GM19238 (cell line): Measurements from ENCODE around the gene PCK1.

ENCODE experiments used
- DNase-seq: peaks from one replicate; pipeline ENCODE4 v3.0.0; 2011; ENCODE audit warnings: low spot score; ENCODE audit not compliant: insufficient read length

Gene PCK1

DNA sequence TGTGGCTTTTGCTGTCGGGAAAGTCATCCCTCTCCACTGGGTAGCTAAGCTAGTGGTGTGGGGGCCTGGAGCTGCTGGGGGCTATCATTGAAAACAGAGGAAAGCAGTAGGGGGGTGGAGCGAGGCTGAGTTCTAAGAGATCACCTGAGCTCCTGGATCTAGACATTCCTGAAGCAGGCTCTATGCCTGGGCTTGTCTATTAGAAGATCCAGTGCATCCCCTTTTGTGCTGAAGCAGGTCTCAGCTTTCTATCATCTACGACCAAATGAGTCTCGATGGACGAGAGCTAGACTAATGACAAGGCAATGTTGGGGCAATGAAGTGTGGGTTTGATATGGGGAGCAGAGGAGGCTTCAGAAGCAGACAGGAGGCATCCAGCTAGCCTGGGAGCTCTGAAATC is 40.8 kb downstream of the PCK1 start:
- no peak for DNase-seq

DNA sequence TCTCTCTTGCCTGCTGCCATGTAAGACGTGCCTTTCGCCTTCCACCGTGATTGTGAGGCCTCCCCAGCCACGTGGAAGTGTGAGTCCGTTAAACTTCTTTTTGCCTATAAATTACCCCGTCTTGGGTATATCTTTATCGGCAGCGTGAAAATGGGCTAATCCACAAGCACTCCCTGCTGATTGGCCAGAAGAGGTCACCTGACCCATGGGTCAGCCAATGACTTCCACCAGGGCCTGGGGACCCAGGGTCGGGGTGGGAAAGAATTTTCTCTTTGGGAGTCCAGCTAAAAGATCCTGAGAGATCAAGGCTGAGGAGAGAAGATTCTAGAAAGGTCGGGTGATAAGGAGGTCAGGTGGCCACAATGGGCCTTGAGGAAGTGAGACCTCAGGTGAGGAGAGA is 42.2 kb downstream of the PCK1 start:
- DNase-seq: no peak

- no peak for DNase-seq
These were observed 44.1 kb downstream of the PCK1 start for GRCh38 chr20:57605045-57605444.

GRCh38 chr20:57605878-57606277 is 45.0 kb downstream of the PCK1 start:
- no peak for DNase-seq

GRCh38 chr20:57608516-57608915 is 47.6 kb downstream of the PCK1 start:
- no peak for DNase-seq

GRCh38 chr20:57609086-57609841 is 48.4 kb downstream of the PCK1 start:
- no peak for DNase-seq

DNA sequence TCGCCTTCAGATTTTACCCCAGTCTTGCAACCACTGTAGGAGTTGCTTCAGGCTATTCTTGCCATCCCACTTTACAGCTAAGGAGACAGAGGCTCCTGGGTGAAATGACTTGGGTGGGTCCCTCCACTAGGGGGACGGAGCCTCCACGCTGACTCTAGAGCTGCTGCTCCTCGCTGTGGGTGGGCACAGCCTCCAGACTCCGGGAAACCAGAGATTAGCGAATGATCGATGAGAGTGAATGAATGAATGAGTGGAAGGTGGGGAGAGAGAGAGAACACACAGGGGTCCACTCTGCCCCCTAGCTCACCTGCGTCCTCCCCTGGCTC is 48.9 kb downstream of the PCK1 start:
- no peak for DNase-seq

DNA sequence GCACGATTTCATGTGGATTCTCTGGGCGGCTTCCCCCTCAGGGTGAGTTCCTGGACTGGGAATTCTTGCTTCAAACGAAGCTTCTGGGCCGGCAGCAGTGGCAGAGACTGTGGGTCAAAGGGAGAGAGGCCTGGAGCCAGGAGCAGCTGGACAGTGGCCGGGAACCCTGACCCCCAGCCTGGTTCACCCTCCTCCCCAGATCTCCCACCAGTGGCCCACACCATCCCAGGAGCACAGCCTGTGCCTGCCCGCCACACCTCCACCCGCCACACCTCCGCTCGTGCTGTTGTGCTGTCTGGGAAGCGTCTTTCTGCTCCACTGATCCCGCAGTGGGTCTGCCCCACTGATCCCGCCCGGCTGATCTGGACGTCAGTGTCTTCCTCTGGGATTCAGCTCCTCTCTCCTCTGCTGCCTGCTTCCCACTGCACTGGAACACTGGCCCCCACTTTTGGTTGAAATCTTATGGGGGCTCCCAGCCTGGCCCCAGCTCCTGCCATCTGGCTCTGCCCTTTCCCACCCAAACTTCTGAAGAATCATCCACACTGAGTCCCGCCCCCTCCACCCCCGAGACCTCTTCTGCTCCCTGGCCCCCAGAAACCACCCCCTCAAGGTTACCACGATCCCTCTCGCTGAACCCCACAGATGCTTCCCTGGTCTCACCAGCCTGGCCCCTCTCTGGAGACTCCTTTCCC is 49.5 kb downstream of the PCK1 start:
- no peak for DNase-seq

DNA sequence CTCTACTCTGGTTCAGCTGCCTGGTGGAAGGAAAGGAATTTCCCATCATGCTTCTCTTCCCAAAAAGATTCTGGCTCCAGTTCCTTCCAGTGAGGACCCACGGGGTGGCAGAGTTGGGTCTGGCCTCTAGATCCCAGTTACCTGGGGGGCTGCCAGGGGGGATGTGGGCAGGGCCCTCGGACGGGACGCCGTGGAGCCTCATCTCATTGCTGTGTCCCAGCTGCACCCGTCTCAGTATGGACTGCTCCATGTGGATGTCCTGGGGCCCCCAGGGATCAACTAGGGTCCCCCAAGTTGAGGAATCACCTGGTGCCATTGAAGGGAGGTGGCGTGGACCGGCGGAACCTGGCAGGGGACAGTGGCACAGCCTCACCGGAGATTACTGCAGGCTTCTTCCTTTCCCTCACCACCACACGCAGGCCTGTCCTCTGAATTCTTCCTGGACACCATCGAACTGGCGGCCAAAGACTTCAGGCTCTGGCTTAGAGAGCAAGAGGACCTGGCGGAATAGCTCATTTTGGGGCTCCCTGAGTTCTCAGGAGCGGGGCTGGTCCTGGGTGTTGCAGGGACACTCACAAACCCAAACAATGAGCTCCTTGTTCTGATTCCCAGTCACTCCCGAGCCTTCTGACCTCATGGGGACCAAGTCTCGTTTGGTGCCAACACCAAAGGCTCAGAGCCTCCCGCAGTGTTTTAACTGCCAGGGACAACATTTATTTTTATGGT is 50.8 kb downstream of the PCK1 start:
- DNase-seq: no peak

DNA sequence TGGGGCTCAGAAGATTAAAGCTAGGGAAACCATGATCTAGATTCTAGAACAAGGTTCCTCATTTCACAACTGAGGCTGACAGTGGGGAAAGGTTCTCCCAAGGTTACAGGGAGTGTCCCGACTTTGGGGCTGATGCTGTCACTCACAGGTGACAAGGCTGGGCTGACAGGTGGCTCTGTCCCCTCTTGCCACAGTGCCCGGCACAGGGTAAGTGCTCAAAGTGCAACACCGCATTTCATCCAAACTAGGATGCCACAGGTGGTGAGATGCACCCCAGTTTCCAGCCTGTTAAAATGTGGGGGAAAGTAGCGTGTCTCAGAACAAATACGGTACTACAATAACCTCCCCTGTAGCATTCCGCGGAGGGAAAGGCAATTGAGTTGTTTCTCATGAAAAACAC is 51.5 kb downstream of the PCK1 start:
- no peak for DNase-seq

DNA sequence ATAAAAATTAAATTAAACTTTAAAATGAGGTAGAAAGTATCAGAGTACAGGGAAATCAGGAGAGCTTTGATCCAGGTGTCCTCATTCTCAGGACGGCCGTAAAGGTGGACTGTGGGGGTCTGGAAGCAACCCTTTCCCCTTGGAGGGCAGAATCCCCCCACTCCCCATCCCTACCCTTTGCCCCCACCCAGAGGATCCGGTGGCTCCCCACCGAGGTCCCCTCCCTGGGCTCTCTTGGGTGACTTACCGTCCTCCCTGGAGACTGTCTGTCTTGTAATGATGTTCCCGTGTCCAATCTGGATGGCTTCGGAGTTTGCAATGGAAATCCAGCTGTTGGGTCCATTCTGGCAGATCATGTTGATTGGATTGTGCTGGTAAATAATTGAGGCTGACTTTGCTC is 52.0 kb downstream of the PCK1 start:
- no peak for DNase-seq

DNA sequence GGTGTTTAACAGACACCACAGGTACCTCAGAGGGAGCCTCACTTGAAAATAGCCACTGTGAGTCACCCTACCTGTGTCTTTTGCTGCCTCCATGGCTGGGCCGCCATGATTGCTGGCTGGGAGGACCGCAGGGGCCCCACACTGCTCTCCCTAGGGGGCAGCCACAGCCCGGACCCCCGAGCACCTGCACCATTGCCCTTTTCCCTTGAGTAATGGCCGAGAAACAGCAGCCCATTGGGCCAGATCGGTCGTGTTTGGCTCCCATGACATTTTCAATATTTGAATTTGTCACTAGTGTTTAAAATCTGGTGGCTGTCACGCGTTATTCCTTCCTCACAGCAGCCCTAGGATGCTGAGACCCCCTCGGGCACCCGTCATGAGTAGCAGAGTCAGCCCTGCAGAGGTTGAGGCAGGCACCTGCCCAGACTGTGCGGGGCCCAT is 52.6 kb downstream of the PCK1 start:
- no peak for DNase-seq

DNA sequence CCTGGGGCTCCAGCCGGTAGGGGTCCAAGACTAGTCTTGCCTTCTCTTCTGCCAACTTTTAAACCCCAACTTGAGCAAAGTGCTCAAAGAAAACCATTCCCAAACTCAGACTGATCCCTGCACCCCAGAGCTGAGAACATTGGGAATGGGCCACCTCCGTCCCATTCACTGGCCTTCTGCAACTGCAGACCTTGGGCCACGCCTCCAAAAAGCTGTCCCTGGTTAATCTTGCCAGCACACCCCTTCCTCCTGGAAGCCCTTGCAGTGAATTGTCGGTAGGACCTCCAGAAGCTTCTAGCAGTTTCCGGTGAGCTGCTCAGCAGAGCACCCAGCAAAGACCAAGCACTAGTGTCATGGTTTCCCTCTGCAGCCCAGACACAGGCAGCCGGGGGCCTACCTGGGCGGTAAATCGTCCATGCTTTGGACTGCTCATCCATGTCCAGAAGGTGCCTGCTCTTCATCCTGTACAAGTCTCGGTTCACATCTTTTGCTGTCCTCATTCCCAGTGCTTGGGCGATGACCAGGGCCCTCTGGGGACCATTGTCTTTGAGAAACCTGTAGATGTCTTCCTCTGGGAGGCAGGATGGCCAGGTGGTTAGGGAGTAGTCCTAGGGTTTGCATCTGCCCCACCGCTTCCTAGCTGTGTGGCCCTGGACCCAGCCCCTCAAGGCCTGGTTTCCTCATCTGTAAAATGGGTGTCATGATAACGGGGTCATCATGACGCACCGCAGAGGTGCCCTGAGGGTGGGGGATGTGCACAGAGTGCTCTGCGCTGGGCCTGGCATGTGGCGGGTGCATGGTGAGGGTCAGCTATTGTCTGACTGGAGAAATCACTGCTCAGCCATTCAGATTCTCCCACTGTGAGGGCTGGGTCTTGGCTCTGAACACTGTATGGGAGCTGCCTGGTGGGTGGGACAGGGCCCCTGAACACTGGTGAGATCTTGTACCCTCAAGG is 53.9 kb downstream of the PCK1 start:
- DNase-seq: no peak

GRCh38 chr20:57615445-57615811 is 54.5 kb downstream of the PCK1 start:
- DNase-seq: no peak

- no peak for DNase-seq
These were observed 55.4 kb downstream of the PCK1 start for GRCh38 chr20:57616143-57616951.

DNA sequence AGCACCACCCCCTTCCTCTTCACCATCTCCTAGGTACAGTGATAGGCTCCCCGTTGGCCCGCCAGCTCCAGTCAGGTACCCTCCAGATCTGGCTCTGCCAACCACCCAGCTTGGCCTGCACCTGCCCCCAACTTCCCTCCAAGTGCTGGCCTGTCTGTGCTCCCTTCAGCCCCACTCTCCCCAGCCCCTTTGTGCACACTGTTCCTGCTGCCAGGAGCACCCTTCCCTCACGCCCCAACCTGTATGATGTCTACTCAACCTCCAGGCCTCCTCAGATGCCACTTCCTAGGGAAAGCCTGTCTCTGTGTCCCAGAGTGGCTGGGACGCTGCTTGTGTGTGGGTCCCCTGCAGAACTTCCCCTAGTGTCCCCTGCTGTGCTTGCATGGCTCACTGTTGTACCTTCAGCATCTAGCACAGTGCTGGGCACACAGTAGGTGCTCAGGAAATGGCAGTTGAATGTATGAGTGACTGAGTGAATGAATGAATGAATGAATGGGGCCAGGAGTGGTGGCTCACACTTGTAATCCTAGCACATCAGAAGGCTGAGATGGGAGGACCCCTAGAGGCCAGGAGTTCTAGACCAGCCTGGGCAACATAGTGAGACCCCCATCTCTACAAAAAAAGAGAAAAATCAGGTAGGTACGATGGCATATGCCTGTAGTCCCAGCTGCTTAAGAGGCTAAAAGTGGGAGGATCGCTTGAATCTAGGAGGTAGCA is 56.3 kb downstream of the PCK1 start:
- no peak for DNase-seq
